Activated T-cell treated with anti-CD3 and anti-CD28 coated beads for 24 hours (primary cell): ENCODE results near the gene MTHFSD.

Source experiments
- DNase-seq: peaks from one replicate; pipeline ENCODE4 v3.0.0-alpha.2; 2020; ENCODE audit warnings: low read depth

MTHFSD gene

GRCh38 chr16:86530251-86531190 lies 24.5 kb downstream of the MTHFSD start:
- DNase-seq: no peak

- no peak for DNase-seq
Measured at GRCh38 chr16:86529160-86529559, 25.9 kb downstream of the MTHFSD start.

GRCh38 chr16:86528061-86528929 lies 26.7 kb downstream of the MTHFSD start:
- DNase-seq: no peak

GRCh38 chr16:86527366-86527765 lies 27.7 kb downstream of the MTHFSD start:
- no peak for DNase-seq

- DNase-seq: no peak
Measured at GRCh38 chr16:86525696-86526095, 29.3 kb downstream of the MTHFSD start.

GRCh38 chr16:86524029-86524428 lies 31.0 kb downstream of the MTHFSD start:
- no peak for DNase-seq

GRCh38 chr16:86523166-86523740 lies 31.8 kb downstream of the MTHFSD start:
- no peak for DNase-seq

GRCh38 chr16:86522634-86523033 lies 32.4 kb downstream of the MTHFSD start:
- no peak for DNase-seq

- DNase-seq: no peak
Measured at GRCh38 chr16:86521236-86522197, 33.5 kb downstream of the MTHFSD start.

GRCh38 chr16:86520317-86521210 lies 34.5 kb downstream of the MTHFSD start:
- DNase-seq: no peak

GRCh38 chr16:86519649-86520316 lies 35.3 kb downstream of the MTHFSD start:
- DNase-seq: peak; percentile 45

GRCh38 chr16:86519007-86519648 lies 35.9 kb downstream of the MTHFSD start:
- no peak for DNase-seq

- no peak for DNase-seq
Measured at GRCh38 chr16:86517652-86518258, 37.3 kb downstream of the MTHFSD start.

GRCh38 chr16:86517033-86517432 lies 38.0 kb downstream of the MTHFSD start:
- no peak for DNase-seq

GRCh38 chr16:86516623-86517003 lies 38.4 kb downstream of the MTHFSD start:
- DNase-seq: no peak

- no peak for DNase-seq
Measured at GRCh38 chr16:86515777-86516622, 39.0 kb downstream of the MTHFSD start.

- DNase-seq: no peak
Measured at GRCh38 chr16:86515413-86515776, 39.6 kb downstream of the MTHFSD start.
